ENCODE measurements around the gene NEUROG1. TPM values are rescaled to one million over a fixed set of nuclear protein-coding genes. Genes with fewer than 3 reads are reported as not detected.

NEUROG1 gene
- polyA plus RNA-seq, 1 donor from 2014 or later = not detected

DNA sequence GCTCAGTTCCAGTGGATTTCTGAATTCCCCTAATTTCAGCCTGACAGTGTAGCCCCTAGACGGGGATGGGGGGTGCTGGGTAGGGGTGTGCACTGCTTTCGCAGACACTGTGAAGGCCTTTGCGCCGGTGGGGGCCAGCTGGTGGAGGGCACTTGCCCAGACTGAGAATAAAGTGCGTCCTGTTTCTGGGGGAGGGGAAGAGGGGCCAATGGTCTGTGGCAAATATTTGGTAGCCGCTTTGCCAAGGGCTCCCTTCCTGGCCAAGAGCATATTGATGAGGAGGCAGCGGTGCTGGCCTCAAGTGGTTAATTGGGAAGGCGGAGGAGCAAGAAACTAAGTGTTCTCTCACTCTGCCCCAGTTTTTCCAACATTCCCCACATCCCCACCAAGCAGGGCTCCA lies 41.7 kb upstream of the NEUROG1 start:
- H3K9ac ChIP-seq (ENCODE audit: low read length) = no peak overlapping the region
- no peaks in the 10 kb centered on the region for H3K79me2 ChIP-seq (replicated peaks; ENCODE audit: insufficient read depth, low read length)
- no peak overlapping the region for H2AFZ ChIP-seq (ENCODE audit: low read depth, low read length)
- H3K27me3 ChIP-seq (ENCODE audit: insufficient read depth, low read depth, low read length) = peaks cover 31% of the 10 kb centered on the region
- no peaks in the 10 kb centered on the region for H3K9me2 ChIP-seq (ENCODE audit: insufficient read depth, low read length)
- no peak overlapping the region for H3K4me2 ChIP-seq (ENCODE audit: low read length)
- no peak overlapping the region for H3K4me3 ChIP-seq (ENCODE audit: low read length)
- no peaks in the 10 kb centered on the region for H4K20me1 ChIP-seq (ENCODE audit: insufficient read depth)
- H3K36me3 ChIP-seq (ENCODE audit: insufficient read depth, low read length) = no peaks in the 10 kb centered on the region
- no peaks in the 10 kb centered on the region for H3K9me3 ChIP-seq (ENCODE audit: low read length)
- TF ChIP-seq, protein P1, sequence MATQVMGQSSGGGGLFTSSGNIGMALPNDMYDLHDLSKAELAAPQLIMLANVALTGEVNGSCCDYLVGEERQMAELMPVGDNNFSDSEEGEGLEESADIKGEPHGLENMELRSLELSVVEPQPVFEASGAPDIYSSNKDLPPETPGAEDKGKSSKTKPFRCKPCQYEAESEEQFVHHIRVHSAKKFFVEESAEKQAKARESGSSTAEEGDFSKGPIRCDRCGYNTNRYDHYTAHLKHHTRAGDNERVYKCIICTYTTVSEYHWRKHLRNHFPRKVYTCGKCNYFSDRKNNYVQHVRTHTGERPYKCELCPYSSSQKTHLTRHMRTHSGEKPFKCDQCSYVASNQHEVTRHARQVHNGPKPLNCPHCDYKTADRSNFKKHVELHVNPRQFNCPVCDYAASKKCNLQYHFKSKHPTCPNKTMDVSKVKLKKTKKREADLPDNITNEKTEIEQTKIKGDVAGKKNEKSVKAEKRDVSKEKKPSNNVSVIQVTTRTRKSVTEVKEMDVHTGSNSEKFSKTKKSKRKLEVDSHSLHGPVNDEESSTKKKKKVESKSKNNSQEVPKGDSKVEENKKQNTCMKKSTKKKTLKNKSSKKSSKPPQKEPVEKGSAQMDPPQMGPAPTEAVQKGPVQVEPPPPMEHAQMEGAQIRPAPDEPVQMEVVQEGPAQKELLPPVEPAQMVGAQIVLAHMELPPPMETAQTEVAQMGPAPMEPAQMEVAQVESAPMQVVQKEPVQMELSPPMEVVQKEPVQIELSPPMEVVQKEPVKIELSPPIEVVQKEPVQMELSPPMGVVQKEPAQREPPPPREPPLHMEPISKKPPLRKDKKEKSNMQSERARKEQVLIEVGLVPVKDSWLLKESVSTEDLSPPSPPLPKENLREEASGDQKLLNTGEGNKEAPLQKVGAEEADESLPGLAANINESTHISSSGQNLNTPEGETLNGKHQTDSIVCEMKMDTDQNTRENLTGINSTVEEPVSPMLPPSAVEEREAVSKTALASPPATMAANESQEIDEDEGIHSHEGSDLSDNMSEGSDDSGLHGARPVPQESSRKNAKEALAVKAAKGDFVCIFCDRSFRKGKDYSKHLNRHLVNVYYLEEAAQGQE (IDR thresholded peaks at IDR 0.05; ENCODE audit: borderline replicate concordance) = no peak
- TF ChIP-seq TAF1 (IDR thresholded peaks at IDR 0.05; ENCODE audit: low read depth) (no peak), EZH2 (IDR thresholded peaks at IDR 0.05; ENCODE audit: borderline replicate concordance, insufficient read depth, low read length, poor library complexity, severe bottlenecking) (no peak), EP300 (conservative IDR thresholded peaks at IDR 0.05; ENCODE audit: poor library complexity, severe bottlenecking) (no peak), POLR2AphosphoS5 (IDR thresholded peaks at IDR 0.05) (no peak), RAD21 (conservative IDR thresholded peaks at IDR 0.05) (no peak), SMC3 (conservative IDR thresholded peaks at IDR 0.05; ENCODE audit: poor library complexity) (no peak)
- TF ChIP-seq, protein P2, sequence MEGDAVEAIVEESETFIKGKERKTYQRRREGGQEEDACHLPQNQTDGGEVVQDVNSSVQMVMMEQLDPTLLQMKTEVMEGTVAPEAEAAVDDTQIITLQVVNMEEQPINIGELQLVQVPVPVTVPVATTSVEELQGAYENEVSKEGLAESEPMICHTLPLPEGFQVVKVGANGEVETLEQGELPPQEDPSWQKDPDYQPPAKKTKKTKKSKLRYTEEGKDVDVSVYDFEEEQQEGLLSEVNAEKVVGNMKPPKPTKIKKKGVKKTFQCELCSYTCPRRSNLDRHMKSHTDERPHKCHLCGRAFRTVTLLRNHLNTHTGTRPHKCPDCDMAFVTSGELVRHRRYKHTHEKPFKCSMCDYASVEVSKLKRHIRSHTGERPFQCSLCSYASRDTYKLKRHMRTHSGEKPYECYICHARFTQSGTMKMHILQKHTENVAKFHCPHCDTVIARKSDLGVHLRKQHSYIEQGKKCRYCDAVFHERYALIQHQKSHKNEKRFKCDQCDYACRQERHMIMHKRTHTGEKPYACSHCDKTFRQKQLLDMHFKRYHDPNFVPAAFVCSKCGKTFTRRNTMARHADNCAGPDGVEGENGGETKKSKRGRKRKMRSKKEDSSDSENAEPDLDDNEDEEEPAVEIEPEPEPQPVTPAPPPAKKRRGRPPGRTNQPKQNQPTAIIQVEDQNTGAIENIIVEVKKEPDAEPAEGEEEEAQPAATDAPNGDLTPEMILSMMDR (IDR thresholded peaks at IDR 0.05; ENCODE audit: poor library complexity, severe bottlenecking) = no peak
- no peaks in the 10 kb centered on the region for H3F3A ChIP-seq (ENCODE audit: insufficient read depth, low read length, poor library complexity, severe bottlenecking)
- H3K27ac ChIP-seq (ENCODE audit: low read length) = no peak overlapping the region

DNA sequence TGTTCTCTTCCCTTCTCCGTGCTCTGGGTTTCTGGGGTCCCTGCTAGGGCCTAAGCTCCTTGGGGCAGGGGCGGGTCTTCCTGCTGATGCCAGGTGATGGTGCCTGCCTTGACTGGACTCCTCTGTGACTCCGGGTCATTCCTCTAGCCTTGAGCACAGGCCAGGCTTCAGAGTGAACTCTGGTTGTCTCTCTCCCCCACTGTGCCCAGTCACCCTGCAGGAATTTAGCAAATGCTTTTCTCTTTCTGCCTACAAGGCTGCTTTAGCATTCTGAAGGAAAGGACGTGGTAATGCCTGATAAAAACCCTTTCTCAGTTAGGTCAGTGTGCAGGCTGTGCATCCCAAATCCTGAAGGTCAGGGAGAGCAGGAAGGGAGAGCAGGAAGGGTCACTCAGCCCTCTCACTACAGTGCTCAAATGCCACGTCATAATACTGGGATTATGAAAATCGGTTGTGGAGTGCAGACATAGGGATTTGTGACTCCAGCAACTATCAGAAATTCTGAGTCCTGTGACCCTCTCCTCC lies 40.4 kb upstream of the NEUROG1 start:
- H3K4me2 ChIP-seq (ENCODE audit: low read length) = no peak overlapping the region

More for the DNA sequence above, 40.4 kb upstream of the NEUROG1 start:
- H3K9me2 ChIP-seq (ENCODE audit: insufficient read depth, low read length) = no peaks in the 10 kb centered on the region
- H3K27ac ChIP-seq (ENCODE audit: low read length) = no peak overlapping the region
- no peaks in the 10 kb centered on the region for H4K20me1 ChIP-seq (ENCODE audit: insufficient read depth)
- H3K9me3 ChIP-seq (ENCODE audit: low read length) = no peaks in the 10 kb centered on the region
- no peaks in the 10 kb centered on the region for H3F3A ChIP-seq (ENCODE audit: insufficient read depth, low read length, poor library complexity, severe bottlenecking)
- no peaks in the 10 kb centered on the region for H3K36me3 ChIP-seq (ENCODE audit: insufficient read depth, low read length)
- H3K79me2 ChIP-seq (replicated peaks; ENCODE audit: insufficient read depth, low read length) = no peaks in the 10 kb centered on the region
- no peak overlapping the region for H2AFZ ChIP-seq (ENCODE audit: low read depth, low read length)
- TF ChIP-seq RAD21 (conservative IDR thresholded peaks at IDR 0.05) (no peak), EP300 (conservative IDR thresholded peaks at IDR 0.05; ENCODE audit: poor library complexity, severe bottlenecking) (no peak), EZH2 (IDR thresholded peaks at IDR 0.05; ENCODE audit: borderline replicate concordance, insufficient read depth, low read length, poor library complexity, severe bottlenecking) (no peak), TAF1 (IDR thresholded peaks at IDR 0.05; ENCODE audit: low read depth) (no peak), POLR2AphosphoS5 (IDR thresholded peaks at IDR 0.05) (no peak), SMC3 (conservative IDR thresholded peaks at IDR 0.05; ENCODE audit: poor library complexity) (no peak), MXI1 (conservative IDR thresholded peaks at IDR 0.05; ENCODE audit: poor library complexity, severe bottlenecking) (no peak)
- TF ChIP-seq, protein P2 (IDR thresholded peaks at IDR 0.05; ENCODE audit: poor library complexity, severe bottlenecking) = no peak
- TF ChIP-seq, protein P1 (IDR thresholded peaks at IDR 0.05; ENCODE audit: borderline replicate concordance) = no peak
- H3K27me3 ChIP-seq (ENCODE audit: insufficient read depth, low read depth, low read length) = peaks cover 31% of the 10 kb centered on the region
- H3K4me3 ChIP-seq (ENCODE audit: low read length) = no peak overlapping the region
- no peak overlapping the region for H3K9ac ChIP-seq (ENCODE audit: low read length)
